Measurements from ENCODE around the gene CDR2. TPM values are rescaled to one million over a fixed set of nuclear protein-coding genes. Genes with fewer than 3 reads are reported as not detected.
"Not testable (repeated sequence)": the region's sequence is repeated elsewhere in the genome, so short reads cannot be mapped to it uniquely, and the experiment has no call there.

CDR2 gene
- total and polyA plus RNA-seq, 8 donors: 7.9 to 15.5 (median 9.1) TPM

DNA sequence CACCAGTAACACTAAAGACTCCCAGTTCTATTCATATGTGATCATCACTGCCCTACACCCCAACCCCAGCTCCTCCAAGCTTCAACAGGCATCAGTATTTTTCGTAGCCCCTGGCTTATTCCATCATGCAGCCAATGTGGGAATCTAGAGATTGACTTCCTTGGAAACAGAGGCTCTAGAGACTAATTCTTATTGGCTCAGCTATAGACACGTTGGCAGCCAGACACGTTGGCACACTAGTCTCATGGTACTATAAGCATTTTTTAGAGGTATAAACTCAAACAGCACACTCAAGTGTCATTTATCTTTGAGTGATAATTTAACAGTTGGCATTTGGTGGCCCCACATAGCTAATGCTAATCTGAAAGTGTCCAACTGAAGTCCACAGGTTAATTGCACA is 44.4 kb upstream of the CDR2 start:
- ATAC-seq (no peak), DNase-seq (no peak), FAIRE-seq (no peak)
- Histone ChIP-seq H3K9me3 (no peaks in the 10 kb centered on the region), H3K4me1 (no peaks in the 10 kb centered on the region), H3K27me3 (no peaks in the 10 kb centered on the region), H3K36me3 (peaks cover 0 to 5% (median 0%) of the 10 kb centered on the region in 3 donors), H3K27ac (no peak overlapping the region), H3K4me3 (no peak overlapping the region)
- TF ChIP-seq, protein P1, sequence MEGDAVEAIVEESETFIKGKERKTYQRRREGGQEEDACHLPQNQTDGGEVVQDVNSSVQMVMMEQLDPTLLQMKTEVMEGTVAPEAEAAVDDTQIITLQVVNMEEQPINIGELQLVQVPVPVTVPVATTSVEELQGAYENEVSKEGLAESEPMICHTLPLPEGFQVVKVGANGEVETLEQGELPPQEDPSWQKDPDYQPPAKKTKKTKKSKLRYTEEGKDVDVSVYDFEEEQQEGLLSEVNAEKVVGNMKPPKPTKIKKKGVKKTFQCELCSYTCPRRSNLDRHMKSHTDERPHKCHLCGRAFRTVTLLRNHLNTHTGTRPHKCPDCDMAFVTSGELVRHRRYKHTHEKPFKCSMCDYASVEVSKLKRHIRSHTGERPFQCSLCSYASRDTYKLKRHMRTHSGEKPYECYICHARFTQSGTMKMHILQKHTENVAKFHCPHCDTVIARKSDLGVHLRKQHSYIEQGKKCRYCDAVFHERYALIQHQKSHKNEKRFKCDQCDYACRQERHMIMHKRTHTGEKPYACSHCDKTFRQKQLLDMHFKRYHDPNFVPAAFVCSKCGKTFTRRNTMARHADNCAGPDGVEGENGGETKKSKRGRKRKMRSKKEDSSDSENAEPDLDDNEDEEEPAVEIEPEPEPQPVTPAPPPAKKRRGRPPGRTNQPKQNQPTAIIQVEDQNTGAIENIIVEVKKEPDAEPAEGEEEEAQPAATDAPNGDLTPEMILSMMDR (IDR thresholded peaks at IDR 0.05): no peak
- intact Hi-C loops (cut with DNase I): no loop called here
- 87 to 88% methylated on average over 3 of the region's 3 CpGs for WGBS, 2 donors

DNA sequence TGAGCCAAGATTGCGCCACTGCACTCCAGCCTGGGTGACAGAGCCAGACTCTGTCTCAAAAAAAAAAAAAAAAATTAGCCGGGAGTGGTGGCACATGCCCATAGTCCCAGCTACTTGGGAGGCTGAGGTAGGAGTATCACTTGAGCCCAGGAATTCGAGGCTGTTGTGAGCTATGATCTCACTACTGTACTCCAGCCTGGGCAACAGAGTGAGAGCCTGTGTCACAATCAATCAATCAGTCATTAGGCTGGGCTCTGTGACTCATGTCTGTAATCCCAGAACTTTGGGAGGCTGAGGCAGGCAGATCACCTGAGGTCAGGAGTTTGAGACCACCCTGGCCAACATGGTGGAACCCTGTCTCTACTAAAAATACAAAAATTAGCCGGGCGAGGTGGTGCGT is 43.4 kb upstream of the CDR2 start:
- H3K4me3 ChIP-seq; FAIRE-seq; H3K27ac ChIP-seq; H3K4me1 ChIP-seq; H3K36me3 ChIP-seq; H3K9me3 ChIP-seq; intact Hi-C loops (cut with DNase I); DNase-seq; ATAC-seq; H3K27me3 ChIP-seq: not testable (repeated sequence)
- WGBS, 2 donors: 85 to 93% methylated on average over 6 of the region's 6 CpGs

DNA sequence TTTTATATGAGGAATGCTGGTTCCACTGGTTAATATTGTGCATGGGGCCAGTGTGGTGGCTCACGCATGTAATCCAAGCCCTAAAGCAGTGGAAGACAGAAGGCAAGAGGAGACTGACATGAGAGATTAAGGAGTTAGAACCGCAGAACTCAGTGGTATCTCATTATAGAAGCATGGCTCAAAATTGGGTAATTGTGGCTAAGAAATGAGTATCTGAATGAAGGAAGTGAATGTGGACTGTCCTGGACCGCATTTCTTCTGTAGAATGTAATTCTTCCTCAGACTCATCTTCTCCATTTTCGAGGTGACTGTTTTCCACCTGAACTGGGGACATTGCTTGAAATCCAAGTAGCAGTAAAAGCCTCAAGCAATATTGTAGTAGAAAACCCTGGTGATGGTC is 42.6 kb upstream of the CDR2 start:
- peaks cover 0 to 5% (median 0%) of the 10 kb centered on the region in 3 donors for H3K36me3 ChIP-seq
- H3K4me3 ChIP-seq: no peak overlapping the region
- no peak for FAIRE-seq
- no peaks in the 10 kb centered on the region for H3K9me3 ChIP-seq
- H3K27ac ChIP-seq: no peak overlapping the region
- H3K27me3 ChIP-seq: no peaks in the 10 kb centered on the region
- intact Hi-C loops (cut with DNase I): no loop called here
- H3K4me1 ChIP-seq: no peaks in the 10 kb centered on the region
- no peak for DNase-seq
- TF ChIP-seq, protein P1 (IDR thresholded peaks at IDR 0.05): no peak
- WGBS, 2 donors: 85 to 91% methylated on average over 4 of the region's 4 CpGs
- no peak for ATAC-seq

DNA sequence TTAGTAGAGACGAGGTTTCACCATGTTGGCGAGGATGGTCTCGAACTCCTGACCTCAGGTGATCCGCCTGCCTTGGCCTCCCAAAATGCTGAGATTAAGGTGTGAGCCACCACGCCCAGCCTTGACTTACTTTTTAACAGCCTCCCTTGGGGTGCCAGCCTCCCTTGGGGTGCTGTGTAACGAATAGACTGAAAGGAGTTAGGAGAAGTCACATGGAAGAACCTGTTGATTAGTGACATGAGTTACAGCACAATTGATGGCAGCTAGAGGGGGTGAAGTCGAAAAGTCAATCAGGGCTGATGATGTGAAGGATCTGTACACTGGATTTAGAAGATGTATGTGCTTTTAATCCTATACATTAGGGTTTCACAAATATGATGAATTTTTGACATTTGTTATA is 39.4 kb upstream of the CDR2 start:
- no peaks in the 10 kb centered on the region for H3K36me3 ChIP-seq
- WGBS, 2 donors: 93% methylated on average over 7 of the region's 7 CpGs
- no peak overlapping the region for H3K4me3 ChIP-seq
- FAIRE-seq (no peak), ATAC-seq (no peak), DNase-seq (no peak)
- H3K27ac ChIP-seq: no peak overlapping the region
- no peaks in the 10 kb centered on the region for H3K9me3 ChIP-seq
- TF ChIP-seq, protein P1 (IDR thresholded peaks at IDR 0.05): no peak
- no peaks in the 10 kb centered on the region for H3K27me3 ChIP-seq
- intact Hi-C loops (cut with DNase I): no loop called here
- H3K4me1 ChIP-seq: no peaks in the 10 kb centered on the region

DNA sequence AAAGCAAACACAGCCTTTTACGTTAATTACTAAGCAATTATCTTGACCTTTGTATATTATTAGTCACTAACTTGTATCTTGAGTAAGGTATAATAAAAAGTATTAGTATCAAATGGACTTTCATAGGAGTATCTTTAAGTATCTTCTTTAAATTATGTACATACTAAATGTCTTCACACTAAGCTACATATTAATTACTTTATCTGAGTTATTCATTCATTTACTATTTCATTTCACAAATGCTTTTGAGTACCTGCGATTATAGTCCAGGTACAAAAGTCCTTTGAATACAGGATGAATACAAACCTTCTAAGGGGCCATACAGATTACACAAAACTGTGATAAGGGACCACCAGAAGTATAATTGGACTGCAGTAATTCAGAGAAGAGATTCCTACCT is 33.1 kb upstream of the CDR2 start:
- TF ChIP-seq, protein P1 (IDR thresholded peaks at IDR 0.05): no peak
- H3K4me1 ChIP-seq: no peaks in the 10 kb centered on the region
- no peaks in the 10 kb centered on the region for H3K9me3 ChIP-seq
- 84 to 90% methylated on average over 2 of the region's 2 CpGs for WGBS, 2 donors
- H3K36me3 ChIP-seq: no peaks in the 10 kb centered on the region
- H3K4me3 ChIP-seq: no peak overlapping the region
- H3K27ac ChIP-seq: no peak overlapping the region
- FAIRE-seq (no peak), DNase-seq (no peak), ATAC-seq (no peak)
- intact Hi-C loops (cut with DNase I): no loop called here
- no peaks in the 10 kb centered on the region for H3K27me3 ChIP-seq

DNA sequence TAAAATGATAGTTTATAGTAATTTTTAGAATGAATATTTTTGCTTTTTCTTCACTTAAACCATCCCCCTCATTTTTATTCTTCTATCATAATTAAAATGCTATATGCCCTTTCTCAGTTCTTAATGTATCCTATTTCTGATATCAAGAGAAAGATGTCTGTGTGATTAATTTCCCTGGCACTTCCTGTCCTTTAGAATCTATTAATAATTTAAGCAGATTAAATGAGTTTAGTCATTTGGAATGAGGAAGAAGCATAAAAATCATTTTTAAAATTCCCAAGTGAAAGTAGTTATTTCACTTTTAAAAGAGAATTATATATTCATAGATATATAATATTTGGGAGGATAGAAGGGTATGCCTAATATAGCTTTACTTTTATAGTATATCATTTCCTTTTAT is 27.8 kb upstream of the CDR2 start:
- FAIRE-seq (no peak), ATAC-seq (peak in 1 of 4 donors; percentile 50)
- peak overlapping the region in 2 of 4 donors; percentile 0 to 48 for H3K27ac ChIP-seq

More for the DNA sequence above, 27.8 kb upstream of the CDR2 start:
- intact Hi-C loops (cut with DNase I): no loop called here
- H3K36me3 ChIP-seq: no peaks in the 10 kb centered on the region
- TF ChIP-seq, protein P1 (IDR thresholded peaks at IDR 0.05): no peak
- H3K4me1 ChIP-seq: no peaks in the 10 kb centered on the region
- no peak overlapping the region for H3K4me3 ChIP-seq
- no peaks in the 10 kb centered on the region for H3K9me3 ChIP-seq
- H3K27me3 ChIP-seq: no peaks in the 10 kb centered on the region
- no peak for DNase-seq
